Measurements from ENCODE around the gene SLC16A2.
"Not testable (repeated sequence)": the region's sequence is repeated elsewhere in the genome, so short reads cannot be mapped to it uniquely, and the experiment has no call there.

Gene SLC16A2

DNA sequence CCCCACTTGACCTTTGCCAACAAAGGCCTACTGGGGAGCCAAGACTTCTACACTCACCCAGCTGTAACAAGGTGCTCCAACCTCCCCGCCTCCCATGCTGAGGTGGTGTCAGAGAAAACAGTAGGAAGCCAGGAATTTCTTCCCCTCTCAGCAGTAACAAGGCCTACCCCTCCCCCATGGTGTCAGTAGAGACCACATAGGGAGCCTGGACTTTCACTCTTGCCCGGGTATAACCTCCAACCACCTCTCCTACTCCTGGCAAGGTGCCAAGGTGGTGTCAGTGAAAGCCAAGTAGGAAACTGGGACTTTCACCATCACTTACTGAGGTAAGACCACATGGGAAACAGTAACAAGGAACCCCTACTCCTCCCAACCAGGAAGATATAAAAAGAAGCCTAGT, 93.1 kb downstream of the SLC16A2 start:
- peaks cover 2% of the 10 kb centered on the region for H3K4me1 ChIP-seq (ENCODE audit: control insufficient read depth, insufficient read depth, low read depth, low read length)
- H3K9me3 ChIP-seq (ENCODE audit: control insufficient read depth, low read length) = peaks cover 5% of the 10 kb centered on the region
- no peak overlapping the region for H2BK15ac ChIP-seq (ENCODE audit: low read depth, poor library complexity, severe bottlenecking)
- H2BK120ac ChIP-seq (ENCODE audit: low read depth, low read length) = no peak overlapping the region
- no peak overlapping the region for H3K23ac ChIP-seq (ENCODE audit: low read length in 2 of 2)
- H3K9ac ChIP-seq (ENCODE audit: low read length) = no peak overlapping the region
- no peaks in the 10 kb centered on the region for H3K36me3 ChIP-seq (ENCODE audit: control insufficient read depth in 1 of 2, insufficient read depth in 2 of 2, low read depth in 1 of 2, low read length in 2 of 2)
- H3K4me2 ChIP-seq (ENCODE audit: low read length, poor library complexity, severe bottlenecking) = no peak overlapping the region
- no peak overlapping the region for H3K4me3 ChIP-seq (ENCODE audit: insufficient read depth in 1 of 2, low read depth in 1 of 2, low read length in 2 of 2)
- H3K27ac ChIP-seq (ENCODE audit: low read length, poor library complexity, severe bottlenecking) = no peak overlapping the region
- H4K91ac ChIP-seq (ENCODE audit: low read length) = no peak overlapping the region
- no peak for DNase-seq
- H3K27me3 ChIP-seq (ENCODE audit: control insufficient read depth in 1 of 2, insufficient read depth in 1 of 2, low read length in 2 of 2) = peaks cover 0 to 4% of the 10 kb centered on the region in 2 experiments
- H2AK5ac ChIP-seq (ENCODE audit: low read length, severe bottlenecking) = no peak overlapping the region
- no peaks in the 10 kb centered on the region for H3K79me1 ChIP-seq (replicated peaks; ENCODE audit: low read length, poor library complexity, severe bottlenecking)
- WGBS = 100% methylated on average over 1 of the region's 2 CpGs
- H2BK5ac ChIP-seq (ENCODE audit: low read depth, low read length, poor library complexity, severe bottlenecking) = no peak overlapping the region
- H2BK12ac ChIP-seq (ENCODE audit: low read length in 2 of 2) = no peak overlapping the region
- no peak overlapping the region for H3K4ac ChIP-seq (ENCODE audit: low read depth in 1 of 2, low read length in 2 of 2)
- no peak overlapping the region for H2AFZ ChIP-seq (ENCODE audit: low read depth, low read length)
- no peak overlapping the region for H4K8ac ChIP-seq (ENCODE audit: low read length)
- H3K18ac ChIP-seq (ENCODE audit: low read depth in 1 of 2, low read length in 2 of 2) = no peak overlapping the region
- no peak overlapping the region for H3K14ac ChIP-seq (ENCODE audit: low read length in 2 of 2)

DNA sequence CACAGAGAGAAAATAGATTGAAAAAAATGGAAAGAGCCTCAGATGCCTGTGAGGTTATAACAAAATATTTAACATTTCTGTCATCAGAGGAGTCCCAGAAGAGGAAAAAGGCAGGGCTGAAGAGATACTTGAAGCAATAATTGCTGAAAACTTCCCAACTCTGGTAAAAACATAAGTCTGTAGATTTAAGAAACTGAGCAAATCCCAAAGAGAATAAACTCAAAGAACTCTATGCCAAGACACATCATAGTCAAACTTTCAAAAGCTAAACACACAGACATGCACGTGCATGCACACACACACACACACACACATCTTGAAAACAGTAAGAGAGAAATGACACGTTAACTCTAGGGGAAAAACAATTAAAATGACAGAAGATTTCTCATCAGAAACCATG, 94.1 kb downstream of the SLC16A2 start:
- no peak overlapping the region for H2BK12ac ChIP-seq (ENCODE audit: low read length in 2 of 2)
- H3K14ac ChIP-seq (ENCODE audit: low read length in 2 of 2) = no peak overlapping the region
- no peak overlapping the region for H2AK5ac ChIP-seq (ENCODE audit: low read length, severe bottlenecking)
- H4K8ac ChIP-seq (ENCODE audit: low read length) = no peak overlapping the region
- no peaks in the 10 kb centered on the region for H3K36me3 ChIP-seq (ENCODE audit: control insufficient read depth in 1 of 2, insufficient read depth in 2 of 2, low read depth in 1 of 2, low read length in 2 of 2)
- no peak overlapping the region for H2BK120ac ChIP-seq (ENCODE audit: low read depth, low read length)
- H3K18ac ChIP-seq (ENCODE audit: low read depth in 1 of 2, low read length in 2 of 2) = no peak overlapping the region
- no peak overlapping the region for H3K23ac ChIP-seq (ENCODE audit: low read length in 2 of 2)
- peaks cover 5% of the 10 kb centered on the region for H3K9me3 ChIP-seq (ENCODE audit: control insufficient read depth, low read length)
- H3K4me2 ChIP-seq (ENCODE audit: low read length, poor library complexity, severe bottlenecking) = no peak overlapping the region
- DNase-seq = no peak
- no peaks in the 10 kb centered on the region for H3K79me1 ChIP-seq (replicated peaks; ENCODE audit: low read length, poor library complexity, severe bottlenecking)
- no peak overlapping the region for H3K4ac ChIP-seq (ENCODE audit: low read depth in 1 of 2, low read length in 2 of 2)
- WGBS = 92% methylated on average over 1 of the region's 2 CpGs
- H2AFZ ChIP-seq (ENCODE audit: low read depth, low read length) = no peak overlapping the region
- no peak overlapping the region for H2BK15ac ChIP-seq (ENCODE audit: low read depth, poor library complexity, severe bottlenecking)
- peaks cover 0 to 4% of the 10 kb centered on the region in 2 experiments for H3K27me3 ChIP-seq (ENCODE audit: control insufficient read depth in 1 of 2, insufficient read depth in 1 of 2, low read length in 2 of 2)
- H3K4me1 ChIP-seq (ENCODE audit: control insufficient read depth, insufficient read depth, low read depth, low read length) = peaks cover 2% of the 10 kb centered on the region
- no peak overlapping the region for H3K27ac ChIP-seq (ENCODE audit: low read length, poor library complexity, severe bottlenecking)
- H3K4me3 ChIP-seq (ENCODE audit: insufficient read depth in 1 of 2, low read depth in 1 of 2, low read length in 2 of 2) = no peak overlapping the region
- no peak overlapping the region for H2BK5ac ChIP-seq (ENCODE audit: low read depth, low read length, poor library complexity, severe bottlenecking)
- no peak overlapping the region for H4K91ac ChIP-seq (ENCODE audit: low read length)
- H3K9ac ChIP-seq (ENCODE audit: low read length) = no peak overlapping the region

DNA sequence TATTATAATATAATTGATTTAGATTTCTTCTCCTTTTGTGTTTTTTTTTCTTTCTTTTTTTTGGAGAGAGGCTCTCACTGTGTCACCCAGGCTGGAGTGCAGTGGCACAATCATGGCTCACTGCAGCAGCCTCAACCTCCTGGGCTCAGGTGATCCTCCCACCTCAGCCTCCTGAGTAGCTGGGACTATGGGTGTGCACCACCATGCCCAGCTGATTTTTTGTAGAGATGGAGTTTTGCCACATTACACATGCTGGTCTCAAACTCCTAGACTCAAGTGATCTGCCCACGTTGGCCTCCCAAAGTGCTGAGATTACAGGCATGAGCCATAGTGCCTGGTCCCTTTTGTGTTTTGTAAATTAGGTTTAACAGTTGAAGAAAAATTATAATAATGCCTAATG, 94.7 kb downstream of the SLC16A2 start:
- not testable (repeated sequence) for H3K23ac ChIP-seq (ENCODE audit: low read length in 2 of 2); H2AFZ ChIP-seq (ENCODE audit: low read depth, low read length); H3K36me3 ChIP-seq (ENCODE audit: control insufficient read depth in 1 of 2, insufficient read depth in 2 of 2, low read depth in 1 of 2, low read length in 2 of 2); H3K79me1 ChIP-seq (replicated peaks; ENCODE audit: low read length, poor library complexity, severe bottlenecking); H3K27ac ChIP-seq (ENCODE audit: low read length, poor library complexity, severe bottlenecking); H2BK15ac ChIP-seq (ENCODE audit: low read depth, poor library complexity, severe bottlenecking); H2BK5ac ChIP-seq (ENCODE audit: low read depth, low read length, poor library complexity, severe bottlenecking); H3K4me2 ChIP-seq (ENCODE audit: low read length, poor library complexity, severe bottlenecking); H2BK120ac ChIP-seq (ENCODE audit: low read depth, low read length); DNase-seq; H4K8ac ChIP-seq (ENCODE audit: low read length); H3K4me1 ChIP-seq (ENCODE audit: control insufficient read depth, insufficient read depth, low read depth, low read length); H3K9me3 ChIP-seq (ENCODE audit: control insufficient read depth, low read length); H3K4ac ChIP-seq (ENCODE audit: low read depth in 1 of 2, low read length in 2 of 2); H3K27me3 ChIP-seq (ENCODE audit: control insufficient read depth in 1 of 2, insufficient read depth in 1 of 2, low read length in 2 of 2); H2BK12ac ChIP-seq (ENCODE audit: low read length in 2 of 2); H4K91ac ChIP-seq (ENCODE audit: low read length); H3K4me3 ChIP-seq (ENCODE audit: insufficient read depth in 1 of 2, low read depth in 1 of 2, low read length in 2 of 2); H3K9ac ChIP-seq (ENCODE audit: low read length); H3K14ac ChIP-seq (ENCODE audit: low read length in 2 of 2); H2AK5ac ChIP-seq (ENCODE audit: low read length, severe bottlenecking); H3K18ac ChIP-seq (ENCODE audit: low read depth in 1 of 2, low read length in 2 of 2)
- WGBS = 71% methylated on average over 1 of the region's 1 CpG

DNA sequence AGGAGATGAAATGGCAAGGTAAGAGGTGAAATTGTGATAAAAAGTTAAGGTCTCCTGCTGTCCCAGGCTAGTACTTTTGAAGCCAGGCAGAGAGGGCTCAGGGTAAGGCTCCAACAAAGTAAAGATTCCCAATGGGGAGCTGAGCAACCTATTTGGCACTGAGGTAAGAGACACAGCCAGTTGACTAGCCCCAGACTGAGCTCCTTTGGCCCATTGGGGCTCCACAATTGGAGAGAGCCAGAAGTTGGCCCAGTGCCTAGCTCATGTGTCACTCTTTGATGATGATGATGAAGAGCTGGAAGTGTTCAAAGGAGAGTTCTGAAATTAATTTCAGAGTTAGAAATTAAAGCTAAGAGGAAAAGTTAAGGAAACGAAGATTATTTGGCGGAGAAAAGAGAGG, 98.6 kb downstream of the SLC16A2 start:
- no peak overlapping the region for H2AFZ ChIP-seq (ENCODE audit: low read depth, low read length)
- H3K27me3 ChIP-seq (ENCODE audit: control insufficient read depth in 1 of 2, insufficient read depth in 1 of 2, low read length in 2 of 2) = no peaks in the 10 kb centered on the region
- H3K36me3 ChIP-seq (ENCODE audit: control insufficient read depth in 1 of 2, insufficient read depth in 2 of 2, low read depth in 1 of 2, low read length in 2 of 2) = peaks cover 0 to 3% of the 10 kb centered on the region in 2 experiments
- H4K91ac ChIP-seq (ENCODE audit: low read length) = no peak overlapping the region
- H3K4ac ChIP-seq (ENCODE audit: low read depth in 1 of 2, low read length in 2 of 2) = no peak overlapping the region
- no peak overlapping the region for H2BK15ac ChIP-seq (ENCODE audit: low read depth, poor library complexity, severe bottlenecking)
- no peak overlapping the region for H3K23ac ChIP-seq (ENCODE audit: low read length in 2 of 2)
- H4K8ac ChIP-seq (ENCODE audit: low read length) = no peak overlapping the region
- H3K4me1 ChIP-seq (ENCODE audit: control insufficient read depth, insufficient read depth, low read depth, low read length) = no peaks in the 10 kb centered on the region
- no peak overlapping the region for H3K4me2 ChIP-seq (ENCODE audit: low read length, poor library complexity, severe bottlenecking)
- H3K27ac ChIP-seq (ENCODE audit: low read length, poor library complexity, severe bottlenecking) = no peak overlapping the region
- peaks cover 5% of the 10 kb centered on the region for H3K9me3 ChIP-seq (ENCODE audit: control insufficient read depth, low read length)
- H3K9ac ChIP-seq (ENCODE audit: low read length) = peak overlapping the region; percentile 14
- no peak overlapping the region for H2AK5ac ChIP-seq (ENCODE audit: low read length, severe bottlenecking)
- H3K79me1 ChIP-seq (replicated peaks; ENCODE audit: low read length, poor library complexity, severe bottlenecking) = no peaks in the 10 kb centered on the region
- H2BK120ac ChIP-seq (ENCODE audit: low read depth, low read length) = no peak overlapping the region
- H3K14ac ChIP-seq (ENCODE audit: low read length in 2 of 2) = no peak overlapping the region
- no peak overlapping the region for H3K4me3 ChIP-seq (ENCODE audit: insufficient read depth in 1 of 2, low read depth in 1 of 2, low read length in 2 of 2)
- no peak overlapping the region for H2BK5ac ChIP-seq (ENCODE audit: low read depth, low read length, poor library complexity, severe bottlenecking)
- no peak overlapping the region for H3K18ac ChIP-seq (ENCODE audit: low read depth in 1 of 2, low read length in 2 of 2)
- DNase-seq = no peak
- H2BK12ac ChIP-seq (ENCODE audit: low read length in 2 of 2) = no peak overlapping the region
- WGBS = 99% methylated on average over 2 of the region's 2 CpGs
